Activated CD4-positive, CD25-positive, alpha-beta regulatory T cell treated with anti-CD3 and anti-CD28 coated beads, Interleukin-2, amount 50 U/mL, for 24 hours (primary cell): ENCODE results near the gene G2E3.

Experiments used
- ATAC-seq, 2 donors: fragments of 150-1000 bp; cut with Tn5 transposase; one replicate each; pipeline ENCODE4 v1.10.0; 2021; ENCODE audit warnings: mild to moderate bottlenecking in 1 of 2, moderate library complexity in 1 of 2

Gene G2E3

DNA sequence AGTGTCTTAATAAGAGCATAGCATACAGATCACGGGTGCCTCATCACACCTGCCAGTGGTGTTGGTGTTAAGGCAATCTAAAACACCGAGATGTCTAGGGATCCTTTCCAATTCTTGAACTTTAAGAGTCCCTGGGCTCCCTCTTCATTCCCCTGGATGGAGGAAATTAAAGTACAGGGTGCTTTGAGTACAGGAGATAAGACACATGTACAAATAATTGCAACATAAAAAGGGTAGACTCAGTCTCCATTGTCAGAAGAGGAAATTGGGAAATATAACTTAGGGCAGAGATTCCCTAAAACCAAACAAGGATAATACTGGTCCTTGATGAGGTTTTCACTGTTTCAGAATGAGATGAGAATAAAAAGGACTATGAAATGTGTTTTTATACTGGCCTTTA is 98.1 kb downstream of the G2E3 start:
- ATAC-seq: no peak

DNA sequence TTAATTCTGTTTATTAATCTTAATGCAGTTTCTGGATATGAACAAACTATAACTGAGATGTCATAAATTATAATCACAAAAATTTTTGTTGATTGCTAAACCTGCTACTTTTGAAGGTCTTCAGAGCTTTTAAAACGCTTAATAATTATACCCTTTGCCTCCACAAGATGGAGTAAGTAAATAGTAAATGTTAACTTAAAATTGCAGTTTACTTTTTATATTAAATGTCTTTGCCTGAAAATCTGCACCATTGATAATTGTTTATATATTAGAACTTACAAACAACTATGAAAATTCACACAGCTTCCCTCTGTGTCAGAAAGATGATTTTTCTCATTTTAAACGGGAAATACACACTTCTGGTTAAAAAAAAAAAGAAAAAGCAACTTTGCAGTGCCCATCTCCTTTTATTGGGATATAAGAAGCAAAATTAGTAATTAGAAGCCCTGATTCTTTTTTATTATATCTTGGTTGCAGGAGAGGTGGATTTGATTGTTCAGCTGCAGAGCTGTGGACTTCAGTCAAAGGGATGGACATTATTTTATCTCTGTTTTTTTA is 98.7 kb downstream of the G2E3 start:
- no peak for ATAC-seq

DNA sequence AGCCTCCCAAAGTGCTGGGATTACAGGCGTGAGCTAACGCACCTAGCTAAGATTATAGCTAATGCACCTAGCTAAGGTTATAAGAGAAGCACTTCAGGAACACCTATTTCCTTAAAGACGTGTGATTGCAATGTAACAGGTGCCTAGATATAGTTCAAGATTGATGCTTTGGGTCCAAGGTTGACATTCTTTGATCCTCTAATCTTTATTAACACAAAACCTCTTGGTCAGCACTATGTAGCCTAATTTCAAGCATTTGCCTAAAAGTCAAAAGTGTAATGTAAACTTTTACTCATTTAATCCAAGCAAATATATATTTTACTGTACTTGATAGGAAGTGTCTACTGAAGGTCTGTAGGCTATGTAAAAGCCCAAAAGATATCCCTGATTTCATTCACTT is 99.7 kb downstream of the G2E3 start:
- ATAC-seq: no peak

DNA sequence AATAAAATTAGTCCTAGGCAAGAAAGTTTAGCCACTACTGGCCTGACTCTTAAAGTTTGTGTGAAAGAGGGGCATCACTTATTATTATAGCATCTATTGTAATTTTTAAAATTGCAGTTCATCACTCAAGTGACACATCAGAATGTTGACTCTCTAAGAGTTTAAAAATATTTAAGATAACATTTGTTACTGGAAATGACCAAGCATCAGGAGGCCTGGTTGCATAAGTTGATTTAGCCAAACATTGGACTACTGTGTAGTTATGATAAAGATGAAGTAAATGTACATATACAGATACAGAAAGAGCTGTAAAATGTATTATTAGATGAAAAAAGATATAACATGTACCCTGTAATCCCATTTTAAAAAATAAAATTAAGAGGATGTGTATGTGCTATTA is 110.6 kb downstream of the G2E3 start:
- no peak for ATAC-seq
